H1 (cell line): Measurements from ENCODE around the gene GPANK1. TPM values are rescaled to one million over a fixed set of nuclear protein-coding genes. Genes with fewer than 3 reads are reported as not detected.

ENCODE experiments used
- CHD1 ChIP-seq: IDR thresholded peaks from 2 replicates; pipeline ENCODE4 v1.6.1; 2012; ENCODE audit warnings: low read depth, low read length, improper control_type of control experiment
- CTBP2 ChIP-seq: IDR thresholded peaks from 2 replicates; pipeline ENCODE4 v1.7.0; 2011; ENCODE audit warnings: borderline replicate concordance, mild to moderate bottlenecking, moderate library complexity, mixed read lengths, low read length; ENCODE audit not compliant: insufficient read depth, insufficient read length
- FOSL1 ChIP-seq: IDR thresholded peaks from 2 replicates; pipeline ENCODE4 v1.6.1; 2011; ENCODE audit warnings: mild to moderate bottlenecking, low read depth, low read length, moderate library complexity; ENCODE audit not compliant: insufficient read depth
- KDM4A ChIP-seq: IDR thresholded peaks from one replicate; pipeline ENCODE4 v1.7.1; 2012; ENCODE audit warnings: low read depth, mild to moderate bottlenecking, moderate library complexity, low read length, inconsistent platforms; ENCODE audit not compliant: severe bottlenecking
- SIN3A ChIP-seq, 2 experiments: IDR thresholded peaks in 1 of 2; conservative IDR thresholded peaks in 1 of 2; 2 replicates each; pipeline ENCODE4 v1.6.1; 2011 to 2012; ENCODE audit warnings: low read length in 2 of 2, improper control_type of control experiment in 1 of 2, low read depth in 1 of 2, mild to moderate bottlenecking in 1 of 2
- SRF ChIP-seq: IDR thresholded peaks from 2 replicates; pipeline ENCODE4 v1.6.1; 2011; ENCODE audit warnings: mild to moderate bottlenecking, low read depth, low read length, moderate library complexity
- polyA plus RNA-seq, 7 experiments: library from polyadenylated mRNA; depleted of rRNA in 3 of 7; stranded (reverse) in 5 of 7; unstranded in 2 of 7; fragments of >200 nt in 5 of 7; fragments of 200-250 nt in 2 of 7; gene quantifications; 1 replicate in 5 of 7; 2 replicates in 1 of 7; 4 replicates in 1 of 7; pipeline versions ENCODE4 v1.2.1 to v1.2.3, GENCODE V29; 2011 to 2013; ENCODE audit warnings: missing spikeins in 2 of 7, mixed read lengths in 2 of 7
- total RNA-seq: library from RNA; stranded (reverse); fragmentation: NEBNext Ultra II Directional; extraction: Animal tissue kit (Norgen Biotek cat#: 25700); gene quantifications from 2 replicates; pipeline ENCODE4 v1.2.1, GENCODE V29; 2021
- TF ChIP-seq, protein P1 (sequence below): IDR thresholded peaks from 2 replicates; pipeline ENCODE4 v1.6.1; 2012; ENCODE audit warnings: inconsistent platforms
- TF ChIP-seq, protein P2 (sequence below), 3 experiments: IDR thresholded peaks; 1 replicate in 2 of 3; 2 replicates in 1 of 3; pipeline versions ENCODE4 v1.5.1 to v1.6.1; 2011; ENCODE audit warnings: low read length in 3 of 3, mild to moderate bottlenecking in 3 of 3, inconsistent platforms in 2 of 3, low read depth in 1 of 3, moderate library complexity in 1 of 3; ENCODE audit not compliant: insufficient read depth in 1 of 3; ENCODE audit errors: control extremely low read depth in 1 of 3
- TF ChIP-seq, protein P3 (sequence below): IDR thresholded peaks from 2 replicates; pipeline ENCODE4 v1.6.1; 2011; ENCODE audit warnings: low read depth, mild to moderate bottlenecking, low read length; ENCODE audit not compliant: insufficient read depth

The GPANK1 gene
- total and polyA plus RNA-seq, 2 of the 8 experiments (the other 6 are each of a cell fraction or from before 2014, with no cell fraction given), result 24.5 to 30.2 TPM

DNA sequence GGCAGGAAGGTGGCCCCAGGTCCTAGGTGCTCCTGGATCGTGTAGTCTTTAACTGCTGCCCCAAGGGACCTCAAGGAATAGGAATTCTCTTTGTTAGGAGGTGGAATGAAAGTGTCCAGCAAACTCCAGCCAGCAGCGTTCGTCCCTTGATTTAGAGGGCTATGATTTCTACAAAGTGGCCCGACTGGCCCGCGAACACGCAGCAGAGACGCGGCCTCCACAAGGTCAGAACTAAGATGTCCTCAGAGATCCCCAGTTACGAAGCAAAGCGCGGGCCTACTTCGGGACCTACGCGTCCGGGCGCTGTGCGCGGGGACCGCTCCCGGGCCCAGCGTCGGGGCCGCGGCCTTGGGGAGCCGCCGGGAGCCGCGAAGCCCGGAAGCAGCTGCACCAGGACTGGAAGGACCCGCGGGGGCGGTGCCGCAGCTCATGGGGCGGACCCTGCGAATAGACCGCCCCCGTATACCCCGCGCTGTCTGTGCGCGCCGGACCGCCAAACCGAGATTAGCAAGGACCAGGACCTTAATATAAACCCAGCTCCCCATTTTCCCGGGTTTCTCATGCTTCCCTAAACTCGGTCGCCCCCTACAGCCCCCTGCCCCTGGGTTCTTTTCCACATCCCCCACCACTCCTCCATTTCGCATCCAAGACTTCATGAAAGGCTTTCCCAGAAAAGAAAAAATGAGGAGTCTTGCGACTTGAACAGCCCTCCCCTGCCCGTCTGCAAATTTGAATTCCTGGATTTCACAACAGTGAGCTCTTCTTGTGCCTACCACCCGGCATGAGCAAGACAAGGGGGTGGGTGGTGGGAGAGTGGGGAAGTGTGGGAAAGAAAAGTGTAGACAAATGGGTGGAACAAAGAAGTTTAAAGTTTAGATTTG, 4.2 kb downstream of the GPANK1 start, which contains the start of gene C6orf47 (continued):
- TF ChIP-seq SIN3A (conservative IDR thresholded peaks at IDR 0.05 in 1 of 2, IDR thresholded peaks at IDR 0.05 in 1 of 2; ENCODE audit: low read depth in 1 of 2, low read length in 2 of 2), result peak; percentile 53 to 83; a peak in 2 of 4 replicates
- no peak for TF ChIP-seq FOSL1
- TF ChIP-seq SRF, result no peak
- TF ChIP-seq CTBP2, result no peak
- no peak for TF ChIP-seq KDM4A
- TF ChIP-seq, protein P1, sequence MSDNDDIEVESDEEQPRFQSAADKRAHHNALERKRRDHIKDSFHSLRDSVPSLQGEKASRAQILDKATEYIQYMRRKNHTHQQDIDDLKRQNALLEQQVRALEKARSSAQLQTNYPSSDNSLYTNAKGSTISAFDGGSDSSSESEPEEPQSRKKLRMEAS, result 0 out of 2 replicates have a peak, but pooled peaks have one; percentile 23
- TF ChIP-seq, protein P2, sequence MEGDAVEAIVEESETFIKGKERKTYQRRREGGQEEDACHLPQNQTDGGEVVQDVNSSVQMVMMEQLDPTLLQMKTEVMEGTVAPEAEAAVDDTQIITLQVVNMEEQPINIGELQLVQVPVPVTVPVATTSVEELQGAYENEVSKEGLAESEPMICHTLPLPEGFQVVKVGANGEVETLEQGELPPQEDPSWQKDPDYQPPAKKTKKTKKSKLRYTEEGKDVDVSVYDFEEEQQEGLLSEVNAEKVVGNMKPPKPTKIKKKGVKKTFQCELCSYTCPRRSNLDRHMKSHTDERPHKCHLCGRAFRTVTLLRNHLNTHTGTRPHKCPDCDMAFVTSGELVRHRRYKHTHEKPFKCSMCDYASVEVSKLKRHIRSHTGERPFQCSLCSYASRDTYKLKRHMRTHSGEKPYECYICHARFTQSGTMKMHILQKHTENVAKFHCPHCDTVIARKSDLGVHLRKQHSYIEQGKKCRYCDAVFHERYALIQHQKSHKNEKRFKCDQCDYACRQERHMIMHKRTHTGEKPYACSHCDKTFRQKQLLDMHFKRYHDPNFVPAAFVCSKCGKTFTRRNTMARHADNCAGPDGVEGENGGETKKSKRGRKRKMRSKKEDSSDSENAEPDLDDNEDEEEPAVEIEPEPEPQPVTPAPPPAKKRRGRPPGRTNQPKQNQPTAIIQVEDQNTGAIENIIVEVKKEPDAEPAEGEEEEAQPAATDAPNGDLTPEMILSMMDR (IDR thresholded peaks at IDR 0.05; ENCODE audit: control extremely low read depth in 1 of 3, insufficient read depth in 1 of 3, low read depth in 1 of 3, low read length in 3 of 3), result no peak
- TF ChIP-seq, protein P3, sequence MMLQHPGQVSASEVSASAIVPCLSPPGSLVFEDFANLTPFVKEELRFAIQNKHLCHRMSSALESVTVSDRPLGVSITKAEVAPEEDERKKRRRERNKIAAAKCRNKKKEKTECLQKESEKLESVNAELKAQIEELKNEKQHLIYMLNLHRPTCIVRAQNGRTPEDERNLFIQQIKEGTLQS, result no peak
- no peak for TF ChIP-seq CHD1
